IMR-90 (cell line): Measurements from ENCODE around the gene FERMT3. TPM values are rescaled to one million over a fixed set of nuclear protein-coding genes. Genes with fewer than 3 reads are reported as not detected.

Experiments used
- ATAC-seq: fragments of 200-7000 bp; cut with Tn5 transposase; 2 replicates; pipeline ENCODE4 v1.9.1; 2020; ENCODE audit warnings: low read depth, mild to moderate bottlenecking, moderate library complexity
- BruUV-seq: library from RNA; stranded (reverse); fragments of 400-500 nt; replicated peaks from 2 replicates; lab custom pipeline; 2021; lab: Mats Ljungman, UMichigan
- CTCF ChIA-PET: fragments of 300-600 bp; formaldehyde crosslinking; extraction: SDS; loops from one replicate; lab custom pipeline; 2021; ENCODE audit warnings: antibody characterized with exemption; lab: Yijun Ruan, JAX
- POLR2A ChIA-PET: fragments of 300-600 bp; sonication (Branson Sonifier 250); formaldehyde crosslinking; loops from one replicate; lab custom pipeline; 2022; ENCODE audit warnings: antibody characterized with exemption; ENCODE audit not compliant: unreplicated experiment; lab: Charles Lee
- DNase-seq: peaks from one replicate; pipeline ENCODE4 v3.0.0; 2013
- H2AFZ ChIP-seq: replicated peaks from 2 replicates; pipeline ENCODE3; 2013; ENCODE audit warnings: low read length, mild to moderate bottlenecking; ENCODE audit not compliant: poor library complexity
- H2AK5ac ChIP-seq: 2 replicates; pipeline ENCODE4 v1.6.1; 2013; ENCODE audit warnings: low read depth, low read length, inconsistent platforms
- H2AK9ac ChIP-seq: replicated peaks from 2 replicates; pipeline ENCODE3; 2013; ENCODE audit warnings: mild to moderate bottlenecking, low read depth, low read length, moderate library complexity; ENCODE audit not compliant: poor library complexity
- H2BK120ac ChIP-seq: 2 replicates; pipeline ENCODE4 v1.6.1; 2013; ENCODE audit warnings: low read depth, low read length, inconsistent platforms
- H2BK15ac ChIP-seq: 3 replicates; pipeline ENCODE4 v1.6.1; 2013; ENCODE audit warnings: low read depth, low read length, inconsistent platforms
- H2BK20ac ChIP-seq: 2 replicates; pipeline ENCODE4 v1.6.1; 2013; ENCODE audit warnings: low read depth, mild to moderate bottlenecking, inconsistent platforms, low read length, moderate library complexity
- H2BK5ac ChIP-seq: 2 replicates; pipeline ENCODE4 v1.6.1; 2013; ENCODE audit warnings: mild to moderate bottlenecking, low read depth, low read length, inconsistent platforms; ENCODE audit not compliant: poor library complexity, severe bottlenecking
- H3K14ac ChIP-seq: replicated peaks from 2 replicates; pipeline ENCODE4 v1.6.1; 2013; ENCODE audit warnings: low read depth, low read length, inconsistent platforms
- H3K18ac ChIP-seq: 2 replicates; pipeline ENCODE4 v1.6.1; 2013; ENCODE audit warnings: low read depth, low read length, control low read depth
- H3K23ac ChIP-seq: 2 replicates; pipeline ENCODE4 v1.6.1; 2013; ENCODE audit warnings: low read depth, low read length, inconsistent platforms
- H3K27ac ChIP-seq: 2 replicates; pipeline ENCODE4 v1.5.1; 2013; ENCODE audit warnings: mild to moderate bottlenecking, control low read depth, low read length; ENCODE audit not compliant: insufficient read depth
- H3K27me3 ChIP-seq: 2 replicates; pipeline ENCODE4 v1.6.1; 2013; ENCODE audit warnings: low read length; ENCODE audit not compliant: control insufficient read depth, insufficient read depth
- H3K36me3 ChIP-seq: 2 replicates; pipeline ENCODE4 v1.6.1; 2013; ENCODE audit warnings: low read length, mixed read lengths; ENCODE audit not compliant: control insufficient read depth, insufficient read depth
- H3K4ac ChIP-seq: 2 replicates; pipeline ENCODE4 v1.6.1; 2013; ENCODE audit warnings: low read depth, low read length, inconsistent platforms
- H3K4me1 ChIP-seq: 2 replicates; pipeline ENCODE4 v1.6.1; 2013; ENCODE audit warnings: low read length, mixed read lengths; ENCODE audit not compliant: control insufficient read depth, insufficient read depth
- H3K4me2 ChIP-seq: 2 replicates; pipeline ENCODE4 v1.6.1; 2013; ENCODE audit warnings: low read depth, mild to moderate bottlenecking, control low read depth, low read length, moderate library complexity
- H3K4me3 ChIP-seq: 2 replicates; pipeline ENCODE4 v1.5.1; 2013; ENCODE audit warnings: low read depth, mild to moderate bottlenecking, control low read depth, low read length, moderate library complexity; ENCODE audit not compliant: insufficient read depth
- H3K56ac ChIP-seq: 2 replicates; pipeline ENCODE4 v1.6.1; 2013; ENCODE audit warnings: low read length, inconsistent platforms; ENCODE audit not compliant: insufficient read depth; ENCODE audit errors: extremely low read depth
- H3K79me1 ChIP-seq, 2 experiments: 2 replicates each; pipeline ENCODE4 v1.6.1; 2013; ENCODE audit warnings: low read length in 2 of 2, inconsistent platforms in 1 of 2, low read depth in 1 of 2
- H3K9ac ChIP-seq: 2 replicates; pipeline ENCODE4 v1.6.1; 2013; ENCODE audit warnings: low read depth, low read length, control low read depth
- H3K9me1 ChIP-seq: 2 replicates; pipeline ENCODE4 v1.6.1; 2013; ENCODE audit warnings: low read length, inconsistent platforms; ENCODE audit not compliant: insufficient read depth
- H3K9me3 ChIP-seq: 2 replicates; pipeline ENCODE4 v1.6.1; 2013; ENCODE audit warnings: low read length; ENCODE audit not compliant: control insufficient read depth, insufficient read depth
- H4K20me1 ChIP-seq: 2 replicates; pipeline ENCODE4 v1.6.1; 2013; ENCODE audit warnings: low read length, inconsistent platforms; ENCODE audit not compliant: insufficient read depth
- H4K5ac ChIP-seq: 2 replicates; pipeline ENCODE4 v1.6.1; 2013; ENCODE audit warnings: mild to moderate bottlenecking, low read depth, low read length, control low read depth
- H4K8ac ChIP-seq, 2 experiments: 2 replicates each; pipeline ENCODE4 v1.6.1; 2013; ENCODE audit warnings: low read depth in 2 of 2, low read length in 2 of 2, control low read depth in 1 of 2, inconsistent platforms in 1 of 2
- H4K91ac ChIP-seq: 2 replicates; pipeline ENCODE4 v1.6.1; 2013; ENCODE audit warnings: low read depth, low read length, inconsistent platforms; ENCODE audit not compliant: insufficient read depth
- FOS ChIP-seq: fragments of 150-350 bp; IDR thresholded peaks from 2 replicates; pipeline ENCODE4 v1.6.1; 2016; ENCODE audit warnings: low read depth, low read length
- MAFK ChIP-seq: IDR thresholded peaks from 2 replicates; pipeline ENCODE4 v1.6.1; 2012; ENCODE audit warnings: low read depth, low read length, improper control_type of control experiment
- MAZ ChIP-seq: IDR thresholded peaks from 2 replicates; pipeline ENCODE4 v1.6.1; 2012; ENCODE audit warnings: low read depth, mild to moderate bottlenecking, low read length, improper control_type of control experiment, moderate library complexity, borderline replicate concordance
- MXI1 ChIP-seq: IDR thresholded peaks from 2 replicates; pipeline ENCODE4 v1.6.1; 2012; ENCODE audit warnings: low read depth, mild to moderate bottlenecking, low read length, moderate library complexity, borderline replicate concordance
- NFE2L2 ChIP-seq: fragments of 150-350 bp; IDR thresholded peaks from 2 replicates; pipeline ENCODE4 v1.6.1; 2016; ENCODE audit warnings: low read depth, mild to moderate bottlenecking, low read length
- RAD21 ChIP-seq: IDR thresholded peaks from 2 replicates; pipeline ENCODE4 v1.6.1; 2012; ENCODE audit warnings: low read length, improper control_type of control experiment
- RCOR1 ChIP-seq: IDR thresholded peaks from 2 replicates; pipeline ENCODE4 v1.6.1; 2012; ENCODE audit warnings: mild to moderate bottlenecking, low read length, improper control_type of control experiment; ENCODE audit not compliant: insufficient replicate concordance
- RFX5 ChIP-seq: IDR thresholded peaks from 2 replicates; pipeline ENCODE4 v1.8.0; 2012; ENCODE audit warnings: low read depth, mild to moderate bottlenecking, low read length, moderate library complexity
- SMC3 ChIP-seq: fragments of 150-350 bp; IDR thresholded peaks from 2 replicates; pipeline ENCODE4 v1.6.1; 2016; ENCODE audit warnings: low read depth, mild to moderate bottlenecking, antibody characterized with exemption, low read length, moderate library complexity
- WGBS, 2 experiments: methylation state at CpG; one replicate each; pipeline versions ENCODE4 v1.1.5 to v1.1.7; 2013; ENCODE audit warnings: missing lambda C conversion rate in 2 of 2; ENCODE audit not compliant: insufficient read length in 1 of 2; ENCODE audit errors: extremely low coverage in 2 of 2; 5-methylcytosine and 5-hydroxymethylcytosine counted together
- dilution Hi-C: fragments of 300-500 bp; cut with HindIII; formaldehyde crosslinking; loops from one replicate; pipeline ENCODE4 v1.14.3; 2018; ENCODE audit warnings: low sequenced_read_pairs; ENCODE audit not compliant: unreplicated experiment
- in situ Hi-C: fragments of 300-500 bp; cut with MboI; formaldehyde crosslinking; loops from 3 replicates; pipeline ENCODE4 v1.14.3; 2019; ENCODE audit warnings: low sequenced_read_pairs, inconsistent platforms, mixed read lengths
- intact Hi-C: fragments of 100-400 bp; cut with micrococcal nuclease; formaldehyde crosslinking; loops from 2 replicates; pipeline ENCODE4 v1.10.0; 2022
- polyA plus RNA-seq, 3 experiments: library from polyadenylated mRNA; depleted of rRNA; stranded (reverse); fragments of >200 nt; gene quantifications; 2 replicates each; pipeline ENCODE4 v1.2.3, GENCODE V29; 2012; ENCODE audit warnings: low replicate concordance in 1 of 3
- total RNA-seq: library from RNA; depleted of rRNA; stranded (reverse); fragments of >200 nt; gene quantifications from 2 replicates; pipeline ENCODE4 v1.2.3, GENCODE V29; 2012
- TF ChIP-seq, protein P1 (sequence below): fragments of 150-350 bp; IDR thresholded peaks from 2 replicates; pipeline ENCODE4 v1.6.1; 2017; ENCODE audit warnings: mild to moderate bottlenecking, antibody characterized with exemption, low read length, low read depth
- TF ChIP-seq, protein P2 (sequence below): conservative IDR thresholded peaks from 2 replicates; pipeline ENCODE4 v1.5.1; 2012; ENCODE audit warnings: mild to moderate bottlenecking, low read depth, low read length, improper control_type of control experiment
- TF ChIP-seq, protein P3 (sequence below): fragments of 150-350 bp; IDR thresholded peaks from 2 replicates; pipeline ENCODE4 v1.6.1; 2016; ENCODE audit warnings: low read depth, mild to moderate bottlenecking, low read length, moderate library complexity, borderline replicate concordance

The FERMT3 gene
- total and polyA plus RNA-seq, 2 of the 4 experiments (the other 2 are of a cell fraction), result 0.36 to 2.3 TPM

DNA sequence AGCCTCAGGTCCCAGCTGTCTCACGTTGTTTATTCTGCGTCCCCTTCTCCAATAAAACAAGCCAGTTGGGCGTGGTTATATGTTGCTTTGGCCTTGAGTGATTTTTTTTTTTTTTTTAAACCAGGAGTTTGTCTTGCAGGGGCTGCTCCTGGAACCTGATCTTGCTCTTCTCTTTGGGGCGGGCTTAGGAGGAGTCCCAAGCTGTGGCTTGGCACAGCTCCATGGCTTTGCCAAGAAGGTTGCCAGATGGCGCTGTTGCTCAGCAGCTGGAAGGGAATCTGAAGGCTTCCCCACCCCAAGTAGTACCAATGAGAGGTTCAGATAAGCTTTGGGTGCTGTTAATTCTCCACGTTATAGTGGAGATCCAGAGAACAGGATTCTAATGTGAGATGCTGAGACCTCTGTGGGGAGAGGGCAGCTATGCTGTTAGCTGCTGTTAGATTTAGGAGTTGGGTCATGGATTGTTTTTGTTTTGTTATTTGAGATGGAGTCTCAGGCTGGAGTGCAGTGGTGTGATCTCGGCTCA lies 2.0 kb upstream of the FERMT3 start:
- ChIA-PET POLR2A (interaction anchor here (0.6 to 0.8 kb wide), 3 partner anchors 15 to 96 kb away, joined by 5 to 24 read pairs (median 6); no protein-coding TSS in a partner anchor), CTCF (interaction anchor here (0.6 to 2.0 kb wide), 10 partner anchors 10 to 150 kb away, joined by 3 to 12 read pairs (median 6); partner anchors contain the start of genes ESRRA and FKBP2)
- H2BK20ac ChIP-seq, result no peak overlapping the region
- peaks cover 56% of the 10 kb centered on the region for H3K36me3 ChIP-seq
- H3K23ac ChIP-seq, result no peak overlapping the region
- ATAC-seq (peak; percentile 72), DNase-seq (peak; percentile 96)
- no peak overlapping the region for H3K27ac ChIP-seq
- H3K14ac ChIP-seq, result no peak overlapping the region
- H3K79me1 ChIP-seq, result peaks cover 0 to 44% of the 10 kb centered on the region in 2 experiments; a peak in 3 of 4 replicates
- peak overlapping the region; percentile 22 for H2AK9ac ChIP-seq
- 40% methylated on average over 1 of the region's 7 CpGs; no CpG with 5 or more reads in 1 of the 2 experiments for WGBS, 2 experiments
- H3K9ac ChIP-seq, result no peak overlapping the region
- H2BK120ac ChIP-seq, result no peak overlapping the region
- in situ Hi-C loops, result loop anchor here (5.0 kb wide), 1 partner anchor 98 kb away; the partner anchor contains the start of gene CATSPERZ
- H3K56ac ChIP-seq, result no peak overlapping the region
- no peak overlapping the region for H3K4me3 ChIP-seq
- no peak overlapping the region for H4K5ac ChIP-seq
- dilution Hi-C loops, result no loop called here
- no peak overlapping the region; a peak in 1 of 4 replicates for H4K8ac ChIP-seq
- H3K9me3 ChIP-seq, result no peaks in the 10 kb centered on the region
- peak overlapping the region; percentile 64 for H2AFZ ChIP-seq
- H3K18ac ChIP-seq, result no peak overlapping the region
- H3K4me2 ChIP-seq, result no peak overlapping the region
- intact Hi-C loops, result loop anchor here (1.0 to 10.0 kb wide), 2 partner anchors 97 to 450 kb away; no protein-coding TSS in a partner anchor
- TF ChIP-seq, protein P1, sequence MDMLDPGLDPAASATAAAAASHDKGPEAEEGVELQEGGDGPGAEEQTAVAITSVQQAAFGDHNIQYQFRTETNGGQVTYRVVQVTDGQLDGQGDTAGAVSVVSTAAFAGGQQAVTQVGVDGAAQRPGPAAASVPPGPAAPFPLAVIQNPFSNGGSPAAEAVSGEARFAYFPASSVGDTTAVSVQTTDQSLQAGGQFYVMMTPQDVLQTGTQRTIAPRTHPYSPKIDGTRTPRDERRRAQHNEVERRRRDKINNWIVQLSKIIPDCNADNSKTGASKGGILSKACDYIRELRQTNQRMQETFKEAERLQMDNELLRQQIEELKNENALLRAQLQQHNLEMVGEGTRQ, result no peak
- TF ChIP-seq RCOR1, result no peak
- TF ChIP-seq, protein P2, sequence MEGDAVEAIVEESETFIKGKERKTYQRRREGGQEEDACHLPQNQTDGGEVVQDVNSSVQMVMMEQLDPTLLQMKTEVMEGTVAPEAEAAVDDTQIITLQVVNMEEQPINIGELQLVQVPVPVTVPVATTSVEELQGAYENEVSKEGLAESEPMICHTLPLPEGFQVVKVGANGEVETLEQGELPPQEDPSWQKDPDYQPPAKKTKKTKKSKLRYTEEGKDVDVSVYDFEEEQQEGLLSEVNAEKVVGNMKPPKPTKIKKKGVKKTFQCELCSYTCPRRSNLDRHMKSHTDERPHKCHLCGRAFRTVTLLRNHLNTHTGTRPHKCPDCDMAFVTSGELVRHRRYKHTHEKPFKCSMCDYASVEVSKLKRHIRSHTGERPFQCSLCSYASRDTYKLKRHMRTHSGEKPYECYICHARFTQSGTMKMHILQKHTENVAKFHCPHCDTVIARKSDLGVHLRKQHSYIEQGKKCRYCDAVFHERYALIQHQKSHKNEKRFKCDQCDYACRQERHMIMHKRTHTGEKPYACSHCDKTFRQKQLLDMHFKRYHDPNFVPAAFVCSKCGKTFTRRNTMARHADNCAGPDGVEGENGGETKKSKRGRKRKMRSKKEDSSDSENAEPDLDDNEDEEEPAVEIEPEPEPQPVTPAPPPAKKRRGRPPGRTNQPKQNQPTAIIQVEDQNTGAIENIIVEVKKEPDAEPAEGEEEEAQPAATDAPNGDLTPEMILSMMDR, result peak; percentile 96
- no peak for TF ChIP-seq MXI1
- TF ChIP-seq RFX5, result no peak
- TF ChIP-seq NFE2L2, result no peak
- peak; percentile 92 for TF ChIP-seq SMC3
- TF ChIP-seq, protein P3, sequence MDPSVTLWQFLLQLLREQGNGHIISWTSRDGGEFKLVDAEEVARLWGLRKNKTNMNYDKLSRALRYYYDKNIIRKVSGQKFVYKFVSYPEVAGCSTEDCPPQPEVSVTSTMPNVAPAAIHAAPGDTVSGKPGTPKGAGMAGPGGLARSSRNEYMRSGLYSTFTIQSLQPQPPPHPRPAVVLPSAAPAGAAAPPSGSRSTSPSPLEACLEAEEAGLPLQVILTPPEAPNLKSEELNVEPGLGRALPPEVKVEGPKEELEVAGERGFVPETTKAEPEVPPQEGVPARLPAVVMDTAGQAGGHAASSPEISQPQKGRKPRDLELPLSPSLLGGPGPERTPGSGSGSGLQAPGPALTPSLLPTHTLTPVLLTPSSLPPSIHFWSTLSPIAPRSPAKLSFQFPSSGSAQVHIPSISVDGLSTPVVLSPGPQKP, result no peak
- peak; percentile 76; the same call in 1 of the 2 replicates for TF ChIP-seq MAZ
- TF ChIP-seq MAFK, result no peak
- TF ChIP-seq RAD21, result peak; percentile 96
- no peak for TF ChIP-seq FOS
- no peak overlapping the region for H4K91ac ChIP-seq
- H3K9me1 ChIP-seq, result no peaks in the 10 kb centered on the region
- no peak overlapping the region for H2BK5ac ChIP-seq
- H2BK15ac ChIP-seq, result no peak overlapping the region
- peaks cover 10% of the 10 kb centered on the region for H3K4me1 ChIP-seq
- H2AK5ac ChIP-seq, result no peak overlapping the region
- H4K20me1 ChIP-seq, result peaks cover 13% of the 10 kb centered on the region; the same call in 1 of the 2 replicates
- H3K27me3 ChIP-seq, result no peaks in the 10 kb centered on the region
- BruUV-seq, result no TSS peak
- no peak overlapping the region; the same call in 1 of the 2 replicates for H3K4ac ChIP-seq
